ENCODE measurements around the gene KLC1.

DNA sequence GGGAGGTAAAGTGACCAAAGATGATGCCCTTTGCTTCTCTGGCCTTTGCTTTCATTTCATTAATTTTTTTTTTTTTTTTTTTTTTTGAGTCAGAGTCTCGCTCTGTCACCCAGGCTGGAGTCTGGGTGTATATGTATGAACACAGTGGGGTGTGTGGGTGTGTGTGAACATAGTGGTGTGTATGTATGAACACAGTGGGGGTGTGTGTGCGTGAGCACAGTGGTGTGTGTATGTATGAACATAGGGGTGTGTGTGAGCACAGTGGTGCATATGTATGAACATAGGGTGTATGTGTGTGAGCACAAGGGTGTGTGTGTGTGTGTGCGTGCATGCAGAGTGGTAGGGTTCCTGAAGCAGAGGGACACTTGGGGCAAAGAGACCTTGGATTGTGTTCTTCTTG lies 9.6 kb downstream of the KLC1 start:
- TF ChIP-seq POLR2A (IDR thresholded peaks at IDR 0.05) = no peak
- no peak for TF ChIP-seq EP300 (IDR thresholded peaks at IDR 0.05)
- TF ChIP-seq, protein P1, sequence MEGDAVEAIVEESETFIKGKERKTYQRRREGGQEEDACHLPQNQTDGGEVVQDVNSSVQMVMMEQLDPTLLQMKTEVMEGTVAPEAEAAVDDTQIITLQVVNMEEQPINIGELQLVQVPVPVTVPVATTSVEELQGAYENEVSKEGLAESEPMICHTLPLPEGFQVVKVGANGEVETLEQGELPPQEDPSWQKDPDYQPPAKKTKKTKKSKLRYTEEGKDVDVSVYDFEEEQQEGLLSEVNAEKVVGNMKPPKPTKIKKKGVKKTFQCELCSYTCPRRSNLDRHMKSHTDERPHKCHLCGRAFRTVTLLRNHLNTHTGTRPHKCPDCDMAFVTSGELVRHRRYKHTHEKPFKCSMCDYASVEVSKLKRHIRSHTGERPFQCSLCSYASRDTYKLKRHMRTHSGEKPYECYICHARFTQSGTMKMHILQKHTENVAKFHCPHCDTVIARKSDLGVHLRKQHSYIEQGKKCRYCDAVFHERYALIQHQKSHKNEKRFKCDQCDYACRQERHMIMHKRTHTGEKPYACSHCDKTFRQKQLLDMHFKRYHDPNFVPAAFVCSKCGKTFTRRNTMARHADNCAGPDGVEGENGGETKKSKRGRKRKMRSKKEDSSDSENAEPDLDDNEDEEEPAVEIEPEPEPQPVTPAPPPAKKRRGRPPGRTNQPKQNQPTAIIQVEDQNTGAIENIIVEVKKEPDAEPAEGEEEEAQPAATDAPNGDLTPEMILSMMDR (IDR thresholded peaks at IDR 0.05) = no peak
